NOMO-1 treated with dmso at 0.1 percent for 144 hours (cell line): ENCODE results near the gene FAT4.

Experiments used
- DNase-seq: peaks from one replicate; lab custom pipeline; 2025; ENCODE audit not compliant: unreplicated experiment; lab: John Stamatoyannopoulos, UW

The FAT4 gene

DNA sequence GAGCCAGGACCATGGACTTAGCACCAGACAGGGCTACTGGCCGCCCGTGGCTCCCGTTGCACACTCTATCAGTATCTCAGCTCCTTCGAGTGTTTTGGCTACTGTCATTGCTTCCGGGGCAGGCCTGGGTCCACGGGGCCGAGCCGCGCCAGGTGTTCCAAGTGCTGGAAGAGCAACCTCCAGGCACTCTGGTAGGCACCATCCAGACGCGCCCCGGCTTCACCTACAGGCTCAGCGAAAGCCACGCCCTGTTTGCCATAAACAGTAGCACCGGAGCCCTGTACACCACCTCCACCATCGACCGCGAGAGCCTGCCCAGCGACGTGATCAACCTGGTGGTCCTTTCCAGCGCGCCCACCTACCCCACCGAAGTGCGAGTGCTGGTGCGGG is 1.6 kb downstream of the FAT4 start:
- no peak for DNase-seq

- DNase-seq = peak; percentile 69
These were observed 2.2 kb downstream of the FAT4 start for GRCh38 chr4:125316791-125317524.

DNA sequence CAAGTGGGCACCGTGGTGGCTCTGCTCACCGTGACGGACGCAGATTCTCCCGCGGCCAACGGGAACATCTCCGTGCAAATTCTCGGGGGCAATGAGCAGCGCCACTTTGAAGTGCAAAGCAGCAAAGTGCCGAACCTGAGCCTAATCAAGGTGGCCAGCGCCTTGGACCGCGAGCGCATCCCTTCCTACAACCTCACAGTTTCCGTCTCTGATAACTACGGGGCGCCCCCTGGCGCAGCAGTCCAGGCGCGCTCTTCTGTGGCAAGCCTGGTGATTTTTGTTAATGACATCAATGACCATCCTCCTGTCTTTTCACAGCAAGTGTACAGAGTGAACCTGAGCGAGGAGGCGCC is 2.7 kb downstream of the FAT4 start:
- no peak for DNase-seq

DNA sequence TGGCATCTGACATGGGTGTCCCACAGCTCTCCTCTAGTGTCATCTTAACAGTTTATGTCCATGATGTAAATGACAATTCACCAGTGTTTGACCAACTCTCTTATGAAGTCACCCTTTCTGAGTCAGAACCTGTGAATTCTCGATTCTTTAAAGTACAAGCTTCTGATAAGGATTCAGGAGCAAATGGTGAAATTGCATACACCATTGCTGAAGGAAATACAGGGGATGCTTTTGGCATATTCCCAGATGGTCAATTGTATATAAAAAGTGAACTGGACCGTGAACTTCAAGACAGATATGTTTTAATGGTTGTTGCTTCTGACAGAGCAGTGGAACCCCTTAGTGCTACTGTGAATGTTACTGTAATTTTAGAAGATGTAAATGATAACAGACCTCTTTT is 4.6 kb downstream of the FAT4 start:
- DNase-seq = no peak

- no peak for DNase-seq
These were observed 7.1 kb downstream of the FAT4 start for GRCh38 chr4:125321709-125322365.

- no peak for DNase-seq
These were observed 7.6 kb downstream of the FAT4 start for GRCh38 chr4:125322366-125322730.

- DNase-seq = no peak
These were observed 8.9 kb downstream of the FAT4 start for GRCh38 chr4:125323654-125324053.

DNA sequence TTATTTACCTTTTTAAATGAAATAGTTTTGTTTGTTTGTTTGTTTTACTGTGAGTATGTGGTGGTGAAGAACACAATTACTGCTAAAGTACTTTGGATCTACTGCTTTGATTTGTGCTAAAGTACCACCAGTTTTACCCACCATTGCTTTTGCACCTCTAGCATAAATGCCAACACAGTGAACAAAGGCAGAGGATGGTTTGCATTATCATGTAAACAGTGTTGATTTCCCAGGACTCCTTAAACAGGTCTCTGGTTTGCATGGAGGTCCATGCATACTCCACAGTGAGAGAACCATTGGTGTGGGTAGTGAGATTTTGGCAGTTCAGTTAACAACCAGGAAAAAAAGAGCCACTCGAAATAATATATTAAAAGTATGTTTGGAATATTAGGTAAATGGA is 11.0 kb downstream of the FAT4 start:
- DNase-seq = no peak

- DNase-seq = no peak
These were observed 16.4 kb downstream of the FAT4 start for GRCh38 chr4:125331116-125331515.

DNA sequence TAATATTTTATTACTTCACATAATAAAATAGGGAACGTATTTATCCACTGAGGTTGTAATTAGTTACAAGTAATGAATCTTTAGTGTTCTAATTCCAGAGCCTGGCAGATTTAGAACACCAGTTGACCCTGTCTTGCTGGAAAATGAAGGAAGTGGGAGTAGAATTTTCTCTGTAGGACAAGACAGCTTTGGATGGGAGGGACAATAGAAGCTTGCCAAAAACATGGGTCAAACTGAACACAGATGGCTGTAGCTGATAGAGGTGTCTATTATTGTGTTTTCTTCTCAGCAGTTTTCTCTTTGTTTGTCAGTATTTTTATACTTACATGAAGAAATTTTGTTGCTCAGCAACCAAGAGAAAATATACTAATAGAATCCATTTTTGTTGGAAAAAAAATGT is 20.2 kb downstream of the FAT4 start:
- no peak for DNase-seq

DNA sequence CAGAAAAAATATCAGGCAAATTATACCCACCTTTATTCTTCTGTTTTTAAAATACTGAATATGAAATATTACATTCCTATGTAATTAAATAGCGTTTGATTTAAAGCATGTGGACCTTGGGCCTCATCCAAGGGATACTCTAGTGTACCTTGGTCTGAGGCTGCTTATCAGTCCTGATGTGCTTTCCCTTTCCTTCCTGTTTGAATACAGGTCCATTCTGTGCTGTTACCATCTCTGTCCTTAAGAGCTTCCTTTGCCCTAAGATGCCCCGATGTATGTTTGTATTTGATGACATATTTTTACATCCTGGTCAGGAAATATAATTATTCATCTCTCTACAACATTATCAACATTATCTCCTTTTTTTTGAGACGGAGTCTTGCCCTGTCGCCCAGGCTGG is 24.1 kb downstream of the FAT4 start:
- no peak for DNase-seq

DNA sequence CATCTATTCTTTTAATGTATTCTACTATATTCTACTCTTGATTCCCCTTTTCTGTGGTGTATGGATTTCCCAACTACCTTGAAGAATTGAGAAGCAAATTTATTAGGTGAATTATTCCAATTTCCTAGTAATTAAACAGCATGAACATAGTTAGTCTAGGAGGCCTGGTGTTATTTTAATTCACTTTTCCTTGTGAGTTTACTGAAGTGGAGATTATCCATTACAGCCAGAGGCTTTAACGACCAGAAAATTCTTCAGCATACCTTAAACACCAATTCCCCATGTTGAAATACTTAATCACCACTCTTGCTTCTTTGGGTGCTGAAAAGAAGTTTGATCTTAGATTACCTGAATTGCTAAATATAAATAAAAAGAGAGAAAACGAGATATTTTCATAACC is 29.4 kb downstream of the FAT4 start:
- DNase-seq = no peak

DNA sequence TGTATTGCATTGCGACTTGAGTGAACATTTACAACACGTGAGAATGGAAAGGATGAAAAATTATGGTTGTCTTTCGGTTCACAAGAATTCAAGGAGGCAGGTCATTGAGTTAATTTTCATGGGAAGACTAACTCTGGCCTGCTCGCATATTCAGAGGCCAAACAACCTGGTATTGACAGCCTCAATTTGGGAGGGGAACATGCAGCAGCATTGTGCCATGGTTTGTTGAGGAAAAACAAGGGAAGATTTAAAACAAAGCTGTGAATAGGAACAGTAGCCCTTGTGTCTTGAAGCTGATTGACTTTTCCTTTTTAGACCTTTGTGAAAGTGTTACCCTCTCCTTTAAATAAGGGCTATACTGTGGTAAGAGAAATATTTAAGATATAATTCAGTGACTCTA is 31.9 kb downstream of the FAT4 start:
- no peak for DNase-seq

DNA sequence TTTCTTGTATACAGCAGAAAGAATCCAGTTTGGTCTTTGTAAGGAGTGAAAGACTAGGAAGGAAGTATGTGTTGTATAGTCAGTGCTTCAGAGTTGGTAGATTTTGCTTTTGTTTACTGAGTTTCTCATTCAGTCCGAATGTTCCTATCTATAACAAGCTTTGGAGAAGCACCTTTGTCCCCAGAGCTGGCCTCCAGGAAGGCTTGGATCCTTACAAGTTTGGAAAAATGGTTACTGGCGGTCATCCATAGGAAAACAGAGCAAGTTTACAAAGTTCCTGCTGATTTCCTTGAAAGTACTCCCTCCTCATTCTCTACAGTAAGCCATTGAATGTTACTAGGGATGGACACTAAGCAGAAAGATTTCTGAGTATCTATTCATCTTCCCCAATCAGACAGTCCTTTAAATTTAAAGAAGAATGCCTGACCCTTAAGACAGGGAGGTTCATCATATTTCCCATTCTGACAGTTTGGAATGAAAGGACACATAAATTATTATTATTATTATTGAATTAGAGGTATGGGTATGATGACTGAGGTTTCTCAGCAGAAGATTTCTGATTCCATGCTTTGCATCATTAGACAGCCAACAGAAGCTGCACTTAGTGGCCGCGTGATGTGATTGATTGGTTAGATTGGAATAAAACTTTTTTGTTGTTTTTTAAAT is 35.8 kb downstream of the FAT4 start:
- no peak for DNase-seq

DNA sequence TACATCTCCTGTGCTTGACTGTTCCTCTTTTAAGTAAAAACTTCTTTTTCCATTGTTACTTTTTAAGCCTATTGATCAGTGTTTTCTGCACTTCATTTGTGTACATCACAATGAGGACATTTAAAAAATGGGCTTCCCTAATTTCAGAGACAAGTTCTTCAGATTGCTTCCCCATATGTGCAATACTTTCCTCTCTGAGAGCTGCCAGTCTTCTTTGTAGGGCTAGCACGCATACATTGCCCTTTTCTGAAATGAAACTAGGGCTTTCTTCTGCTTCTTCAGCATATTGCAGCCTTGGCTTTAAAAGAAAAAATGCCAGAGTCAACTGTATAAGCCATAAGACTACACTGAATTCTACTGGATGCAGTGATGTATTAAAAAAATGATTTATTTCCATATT is 37.8 kb downstream of the FAT4 start:
- no peak for DNase-seq

DNA sequence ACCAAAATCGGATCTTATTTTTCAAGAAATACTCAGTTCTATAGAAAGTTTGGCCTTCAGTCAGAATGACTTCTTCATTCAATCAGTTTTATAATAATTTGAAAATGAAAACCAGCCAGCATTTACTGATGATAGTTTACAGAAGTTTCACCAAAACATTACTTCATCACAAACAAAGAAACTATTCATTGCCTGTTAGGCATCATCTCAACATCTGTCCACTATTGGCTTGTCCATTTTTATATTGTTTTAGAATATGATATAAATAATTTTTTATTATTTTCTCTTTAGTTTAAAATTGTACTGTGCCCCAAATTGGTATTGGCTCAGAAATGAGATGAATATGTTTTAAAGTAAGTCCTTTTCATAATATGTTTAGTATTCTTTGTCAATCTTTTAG is 38.4 kb downstream of the FAT4 start:
- no peak for DNase-seq

DNA sequence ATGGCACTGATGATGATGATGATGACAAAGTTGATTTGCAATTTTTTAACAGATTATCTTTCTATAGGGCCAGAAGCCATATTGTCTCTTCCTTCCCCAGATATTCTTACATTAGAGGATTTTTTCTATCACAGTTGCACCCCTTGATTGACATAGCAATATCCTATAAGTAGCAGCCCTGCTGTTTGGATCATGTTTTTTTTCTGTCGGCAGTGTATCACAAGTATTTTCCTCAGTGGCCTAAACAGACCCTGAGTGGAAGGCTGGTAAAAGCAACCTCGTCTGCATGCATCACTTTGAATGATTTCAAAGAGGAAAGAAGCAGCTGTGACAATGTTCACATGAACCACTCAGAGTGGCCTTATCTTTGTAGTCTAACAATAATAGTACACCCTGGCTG is 41.0 kb downstream of the FAT4 start:
- DNase-seq = no peak

GRCh38 chr4:125357675-125358074 is 42.9 kb downstream of the FAT4 start:
- no peak for DNase-seq

DNA sequence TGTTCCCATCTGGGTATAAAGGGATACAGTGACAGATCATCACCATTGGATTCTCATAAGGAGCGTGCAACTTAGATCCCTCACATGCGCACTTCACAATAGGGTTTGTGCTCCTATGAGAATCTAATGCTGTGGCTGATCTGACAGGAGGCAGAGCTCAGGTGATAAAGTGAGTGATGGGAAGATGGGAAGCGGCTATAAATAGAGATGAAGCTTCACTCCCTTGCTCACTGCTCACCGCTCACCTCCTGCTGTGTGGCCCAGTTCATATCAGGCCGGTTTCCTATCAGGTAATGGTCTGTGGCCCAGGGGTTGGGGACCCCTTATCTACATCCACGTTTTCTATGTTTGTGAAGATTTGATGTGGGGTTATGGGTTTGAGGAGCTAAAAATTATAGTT is 43.7 kb downstream of the FAT4 start:
- DNase-seq = no peak

DNA sequence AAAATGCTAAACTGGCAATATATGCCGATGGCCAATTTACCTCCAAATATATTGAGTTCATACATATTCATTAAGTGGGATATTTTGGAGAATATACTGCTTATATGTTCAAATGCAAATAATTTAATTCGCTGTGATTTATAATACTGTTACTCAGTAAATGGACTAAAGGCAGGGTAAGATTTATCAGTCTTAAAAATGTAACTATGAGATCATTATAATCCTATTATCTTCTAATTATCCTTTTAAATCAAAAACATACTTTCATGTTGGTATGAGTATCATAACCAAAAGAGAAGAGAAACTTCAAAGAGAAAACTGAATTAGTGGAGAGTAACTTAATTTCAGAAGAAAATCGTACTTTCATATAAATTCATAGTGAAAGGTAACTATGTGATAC is 44.6 kb downstream of the FAT4 start:
- DNase-seq = no peak

- no peak for DNase-seq
These were observed 45.3 kb downstream of the FAT4 start for GRCh38 chr4:125359960-125360634.

- DNase-seq = no peak
These were observed 46.0 kb downstream of the FAT4 start for GRCh38 chr4:125360727-125361126.
